Suprapubic skin (tissue), 4 donors: Measurements from ENCODE around the gene SFRP4.

Source experiments
- CTCF ChIP-seq, 2 donors: fragments of 200-600 bp in 1 of 2; fragments of 450-650 bp in 1 of 2; sonication (generic) in 1 of 2; IDR thresholded peaks; one replicate each; pipeline ENCODE4 v1.5.1; 2016 to 2019; ENCODE audit warnings: antibody characterized with exemption in 2 of 2, mild to moderate bottlenecking in 1 of 2, moderate library complexity in 1 of 2
- EP300 ChIP-seq: sonication (generic); formaldehyde crosslinking; IDR thresholded peaks from one replicate; pipeline ENCODE4 v1.6.1; 2017; ENCODE audit warnings: antibody characterized with exemption
- POLR2A ChIP-seq, 2 donors: fragments of 450-650 bp; IDR thresholded peaks; one replicate each; pipeline ENCODE4 v1.6.1; 2017; ENCODE audit warnings: antibody characterized with exemption in 2 of 2, mild to moderate bottlenecking in 2 of 2, moderate library complexity in 2 of 2
- POLR2AphosphoS5 ChIP-seq, 3 donors: sonication (generic); formaldehyde crosslinking; IDR thresholded peaks; one replicate each; pipeline ENCODE4 v1.6.1; 2017; ENCODE audit warnings: antibody characterized with exemption in 3 of 3

GRCh38 chr7:37918526-37918925 is 1.9 kb upstream of the SFRP4 start:
- TF ChIP-seq CTCF (IDR thresholded peaks at IDR 0.05) (no peak), EP300 (no peak), POLR2AphosphoS5 (IDR thresholded peaks at IDR 0.05) (no peak), POLR2A (IDR thresholded peaks at IDR 0.05) (no peak)
